HG03280 (cell line): Measurements from ENCODE around the gene ZNF132.
A peak's percentile ranks its signal among the peaks of the same experiment; 100 is the strongest.

Source experiments
- ATAC-seq: cut with Tn5 transposase; IDR thresholded peaks from one replicate; pipeline ENCODE4 v1.9.1; 2021; ENCODE audit warnings: mild to moderate bottlenecking, moderate library complexity; ENCODE audit not compliant: unreplicated experiment

The ZNF132 gene

DNA sequence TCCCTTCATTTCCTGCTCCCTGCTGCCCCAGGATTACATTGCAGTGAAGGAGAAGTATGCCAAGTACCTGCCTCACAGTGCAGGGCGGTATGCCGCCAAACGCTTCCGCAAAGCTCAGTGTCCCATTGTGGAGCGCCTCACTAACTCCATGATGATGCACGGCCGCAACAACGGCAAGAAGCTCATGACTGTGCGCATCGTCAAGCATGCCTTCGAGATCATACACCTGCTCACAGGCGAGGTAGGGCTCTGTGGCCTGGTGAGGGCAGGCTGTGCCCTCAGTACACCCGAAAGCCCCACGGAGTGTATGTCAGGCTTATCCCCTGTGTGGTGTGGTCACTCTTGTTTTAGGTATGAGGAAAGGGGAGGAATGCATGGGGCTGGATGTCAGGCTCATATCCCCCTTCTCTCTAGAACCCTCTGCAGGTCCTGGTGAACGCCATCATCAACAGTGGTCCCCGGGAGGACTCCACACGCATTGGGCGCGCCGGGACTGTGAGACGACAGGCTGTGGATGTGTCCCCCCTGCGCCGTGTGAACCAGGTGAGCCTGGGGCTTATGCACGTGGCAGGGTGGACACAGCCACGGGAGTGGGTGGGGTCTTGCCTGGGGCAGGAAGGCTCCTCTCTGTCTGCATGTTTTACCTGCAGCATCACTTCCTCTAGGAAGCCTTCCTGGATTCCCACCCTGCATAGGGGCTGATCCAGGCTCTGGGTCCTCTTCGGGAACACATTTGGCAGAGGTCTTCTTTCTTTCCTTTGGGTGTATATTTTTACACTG lies 46.8 kb downstream of the ZNF132 start:
- no peak for ATAC-seq

- ATAC-seq: no peak
These were observed 51.8 kb downstream of the ZNF132 start for GRCh38 chr19:58388175-58388526.

GRCh38 chr19:58387338-58388174 lies 52.4 kb downstream of the ZNF132 start:
- ATAC-seq: no peak

DNA sequence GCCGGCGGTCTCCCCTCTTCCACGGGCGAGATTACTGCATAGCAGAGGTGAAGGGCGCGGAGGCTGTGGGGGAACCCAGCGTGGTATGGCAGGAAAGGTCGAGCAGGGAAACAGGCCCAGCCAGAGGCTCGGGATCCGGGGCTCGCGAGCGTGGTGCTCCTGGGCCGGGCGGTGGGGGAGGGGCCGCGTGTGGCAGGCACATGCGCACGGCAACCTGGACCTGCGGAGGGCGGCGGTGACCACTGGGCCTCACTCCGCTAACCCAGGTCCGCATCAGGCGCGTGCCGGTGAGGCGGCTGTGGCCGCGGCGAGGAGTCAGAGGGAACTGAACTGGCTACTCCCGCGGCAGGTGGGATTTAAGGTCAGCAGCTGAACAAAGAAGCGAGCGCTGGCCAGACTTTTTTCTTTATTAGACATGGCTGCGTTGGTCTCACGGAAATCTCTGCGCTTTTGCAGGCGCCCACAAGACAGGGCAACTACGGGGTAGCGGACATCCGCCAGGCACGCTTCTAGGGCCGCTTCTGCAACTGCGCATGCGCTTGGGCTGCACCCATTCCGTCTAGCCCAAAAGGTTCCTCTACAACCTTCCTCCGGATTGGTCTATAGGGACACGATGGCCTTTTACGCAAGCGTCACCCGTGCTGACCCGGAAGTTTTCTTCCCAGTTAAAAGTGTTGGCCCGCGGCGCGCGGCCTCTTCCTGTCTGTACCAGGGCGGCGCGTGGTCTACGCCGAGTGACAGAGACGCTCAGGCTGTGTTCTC lies 53.2 kb downstream of the ZNF132 start, which contains the start of gene RPS5:
TSS of gene RPS5 (plus strand) at position 694 of the 762 bp plus-strand sequence. CDS start 869 bp downstream, outside the sequence.
- peak; percentile 93 for ATAC-seq

GRCh38 chr19:58385891-58386575 lies 53.9 kb downstream of the ZNF132 start:
- peak; percentile 5 for ATAC-seq

GRCh38 chr19:58385313-58385890 lies 54.6 kb downstream of the ZNF132 start:
- no peak for ATAC-seq

- ATAC-seq: no peak
These were observed 56.9 kb downstream of the ZNF132 start for GRCh38 chr19:58382997-58383603.
